Pancreas (tissue), 10 donors: ENCODE measurements around the gene ZBTB16. TPM values are rescaled to one million over a fixed set of nuclear protein-coding genes. Genes with fewer than 3 reads are reported as not detected.

Experiments
- ATAC-seq, 4 donors: fragments of 200-7000 bp; cut with Tn5 transposase; one replicate each; pipeline versions ENCODE4 v1.8.0 to v1.9.1; 2020; ENCODE audit warnings: mild to moderate bottlenecking in 4 of 4, moderate library complexity in 4 of 4
- DNase-seq, 6 donors: peaks; one replicate each; pipeline ENCODE4 v3.0.0-alpha.2; 2020
- FAIRE-seq: peaks from 2 replicates; lab custom pipeline; 2012; peaks lifted over from hg19 to GRCh38; lab: Jason Lieb, UNC
- H3K27ac ChIP-seq, 4 donors: fragments of 200-600 bp; sonication (generic); 1 replicate in 3 of 4; 2 replicates in 1 of 4; pipeline versions ENCODE4 v1.5.0 to v1.8.0; 2020
- H3K27me3 ChIP-seq, 4 donors: fragments of 200-600 bp; one replicate each; pipeline ENCODE4 v1.8.0; 2021
- H3K36me3 ChIP-seq, 3 donors: fragments of 200-600 bp; sonication (generic) in 1 of 3; one replicate each; pipeline versions ENCODE4 v1.5.0 to v1.8.0; 2020 to 2021
- H3K4me1 ChIP-seq, 3 donors: fragments of 200-600 bp; one replicate each; pipeline ENCODE4 v1.8.0; 2021
- H3K4me3 ChIP-seq, 4 donors: fragments of 200-600 bp; sonication (generic) in 2 of 4; one replicate each; pipeline versions ENCODE4 v1.5.0 to v1.8.0; 2020 to 2021
- H3K9me3 ChIP-seq, 4 donors: fragments of 200-600 bp; one replicate each; pipeline ENCODE4 v1.8.0; 2021
- CTCF ChIP-seq, 4 donors: fragments of 200-600 bp; sonication (generic) in 3 of 4; IDR thresholded peaks; one replicate each; pipeline versions ENCODE4 v1.5.0 to v1.8.0; 2021; ENCODE audit warnings: antibody characterized with exemption in 4 of 4
- WGBS, 2 donors: extraction: QIAGEN DNeasy Blood & Tissue Kit; methylation state at CpG; one replicate each; pipeline ENCODE4 v1.1.7; 2013; 5-methylcytosine and 5-hydroxymethylcytosine counted together
- intact Hi-C, 3 donors: fragments of 100-400 bp; cut with DNase I; formaldehyde crosslinking; loops; one replicate each; pipeline versions ENCODE4 v1.11.1 to v1.14.2; 2022
- polyA plus RNA-seq, 2 donors: library from polyadenylated mRNA; stranded (reverse); fragments of 200-250 nt; gene quantifications; one replicate each; pipeline ENCODE4 v1.2.3, GENCODE V29; 2013
- total RNA-seq, 6 donors: library from RNA; stranded (reverse); fragmentation: NEBNext Ultra II Directional in 4 of 6; extraction: Animal tissue kit (Norgen Biotek cat#: 25700) in 4 of 6; gene quantifications; one replicate each; pipeline versions ENCODE4 v1.2.1 to v1.2.4, GENCODE V29; 2021 to 2023
- donor health status: healthy with polysubstance abuse.
- donor health status: DM: no; HTN: no; CAD: no; lungs with moderate emphysema.
- donor health status: DM: no; HTN: no; CAD: no.
- donor health status: control.
- donor health status: control.
- donor health status: Bipolar disorder and iron deficiency.
- donor health status: DM: yes; HTN: yes; CAD: no.
- donor health status: DM: no; HTN: no; CAD: no.
- donor health status: DM: no; HTN: no; CAD: no.
- donor health status: DM: yes; HTN: yes; CAD: no.

Gene ZBTB16
- total and polyA plus RNA-seq, 8 donors, result 8.1 to 76.4 (median 42.3) TPM

- Histone ChIP-seq H3K4me3 (no peak overlapping the region), H3K36me3 (peaks cover 0 to 40% (median 11%) of the 10 kb centered on the region in 3 donors), H3K27ac (no peak overlapping the region), H3K9me3 (no peaks in the 10 kb centered on the region), H3K4me1 (no peaks in the 10 kb centered on the region), H3K27me3 (no peaks in the 10 kb centered on the region)
- DNase-seq, result no peak
- WGBS, 2 donors, result 78 to 79% methylated on average over 2 of the region's 2 CpGs
- intact Hi-C loops, result loop anchor here in 1 of 3 donors (10.0 kb wide), 1 partner anchor 219 kb away; no protein-coding TSS in a partner anchor
- TF ChIP-seq CTCF (IDR thresholded peaks at IDR 0.05), result no peak
- no peak for FAIRE-seq
- ATAC-seq, result no peak
These were observed 194.3 kb downstream of the ZBTB16 start for GRCh38 chr11:114253771-114254170.

GRCh38 chr11:114254571-114255146 is 195.1 kb downstream of the ZBTB16 start:
- Histone ChIP-seq H3K36me3 (peaks cover 0 to 35% (median 8%) of the 10 kb centered on the region in 3 donors), H3K4me1 (no peaks in the 10 kb centered on the region), H3K9me3 (no peaks in the 10 kb centered on the region), H3K27ac (no peak overlapping the region), H3K4me3 (no peak overlapping the region), H3K27me3 (no peaks in the 10 kb centered on the region)
- DNase-seq (no peak), FAIRE-seq (no peak), ATAC-seq (no peak)
- 90 to 92% methylated on average over 14 of the region's 14 CpGs for WGBS, 2 donors
- intact Hi-C loops, result loop anchor here in 1 of 3 donors (10.0 kb wide), 1 partner anchor 220 kb away; no protein-coding TSS in a partner anchor
- no peak for TF ChIP-seq CTCF (IDR thresholded peaks at IDR 0.05)

GRCh38 chr11:114255289-114255688 is 195.8 kb downstream of the ZBTB16 start:
- no peak overlapping the region for H3K4me3 ChIP-seq
- no peak overlapping the region for H3K27ac ChIP-seq
- no peak for TF ChIP-seq CTCF (IDR thresholded peaks at IDR 0.05)
- ATAC-seq, result no peak
- H3K27me3 ChIP-seq, result no peaks in the 10 kb centered on the region
- no peaks in the 10 kb centered on the region for H3K4me1 ChIP-seq
- intact Hi-C loops, result loop anchor here in 1 of 3 donors (10.0 kb wide), 1 partner anchor 220 kb away; no protein-coding TSS in a partner anchor
- no peak for DNase-seq
- 89 to 91% methylated on average over 11 of the region's 11 CpGs for WGBS, 2 donors
- FAIRE-seq, result no peak
- no peaks in the 10 kb centered on the region for H3K9me3 ChIP-seq
- H3K36me3 ChIP-seq, result peaks cover 0 to 30% (median 3%) of the 10 kb centered on the region in 3 donors

GRCh38 chr11:114256176-114256966 is 196.9 kb downstream of the ZBTB16 start:
- peaks cover 0 to 19% (median 0%) of the 10 kb centered on the region in 3 donors for H3K36me3 ChIP-seq
- no peaks in the 10 kb centered on the region for H3K27me3 ChIP-seq
- WGBS, 2 donors, result 88 to 93% methylated on average over 20 of the region's 20 CpGs
- DNase-seq (no peak), FAIRE-seq (no peak), ATAC-seq (no peak)
- TF ChIP-seq CTCF (IDR thresholded peaks at IDR 0.05), result no peak
- no peaks in the 10 kb centered on the region for H3K4me1 ChIP-seq
- H3K27ac ChIP-seq, result no peak overlapping the region
- H3K9me3 ChIP-seq, result no peaks in the 10 kb centered on the region
- H3K4me3 ChIP-seq, result no peak overlapping the region
- intact Hi-C loops, result loop anchor here in 1 of 3 donors (10.0 kb wide), 1 partner anchor 222 kb away; no protein-coding TSS in a partner anchor
